ENCODE results near the gene TENT4B.

Gene TENT4B

DNA sequence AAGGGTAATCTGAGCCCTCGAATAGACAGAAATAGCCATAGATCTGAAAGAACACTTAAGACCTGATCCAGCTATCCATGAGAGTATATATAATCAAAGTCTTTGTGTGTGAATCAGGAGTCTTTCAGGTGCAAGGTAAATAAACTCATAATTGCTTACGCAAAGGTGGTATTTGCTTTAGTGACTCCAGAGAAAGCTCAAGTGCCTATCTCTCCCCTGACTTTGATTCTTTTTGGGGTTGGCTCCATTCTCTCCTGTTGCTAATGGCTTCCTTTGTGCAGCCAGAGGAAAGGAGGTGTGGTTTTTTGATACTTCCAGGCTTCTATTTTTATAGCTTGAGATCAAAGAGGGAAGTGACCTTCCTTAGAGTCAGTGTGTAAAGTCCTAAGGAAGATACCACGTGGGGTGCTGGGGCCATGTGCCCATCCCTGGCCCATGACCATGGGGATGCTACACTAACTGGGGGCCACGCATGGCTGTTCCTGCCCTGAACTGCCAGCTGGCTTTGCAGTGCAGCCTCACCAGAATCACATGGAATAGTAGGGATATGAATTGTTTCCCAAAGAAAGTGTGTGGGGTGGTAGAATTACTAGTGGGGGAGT lies 45.8 kb downstream of the TENT4B start:
- DNase-seq, result no peak

DNA sequence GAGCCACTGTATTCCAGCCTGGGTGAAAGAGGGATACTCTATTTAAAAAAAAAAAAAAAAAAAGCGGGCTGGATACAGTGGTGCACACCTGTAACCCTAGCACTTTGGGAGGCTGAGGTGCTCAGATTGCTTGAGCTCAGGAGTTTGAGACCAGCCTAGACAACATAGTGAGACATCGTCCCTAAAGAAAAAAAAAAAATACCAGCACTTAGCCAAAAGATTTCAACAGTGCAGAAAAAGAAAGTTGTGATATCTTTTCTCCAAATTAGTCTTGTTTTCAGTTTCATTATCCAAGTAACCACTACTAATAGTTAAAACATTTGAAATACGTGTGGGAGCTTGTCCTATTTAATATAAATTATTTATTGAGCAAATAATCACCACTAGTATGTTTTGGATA lies 48.7 kb downstream of the TENT4B start:
- DNase-seq, result no peak

DNA sequence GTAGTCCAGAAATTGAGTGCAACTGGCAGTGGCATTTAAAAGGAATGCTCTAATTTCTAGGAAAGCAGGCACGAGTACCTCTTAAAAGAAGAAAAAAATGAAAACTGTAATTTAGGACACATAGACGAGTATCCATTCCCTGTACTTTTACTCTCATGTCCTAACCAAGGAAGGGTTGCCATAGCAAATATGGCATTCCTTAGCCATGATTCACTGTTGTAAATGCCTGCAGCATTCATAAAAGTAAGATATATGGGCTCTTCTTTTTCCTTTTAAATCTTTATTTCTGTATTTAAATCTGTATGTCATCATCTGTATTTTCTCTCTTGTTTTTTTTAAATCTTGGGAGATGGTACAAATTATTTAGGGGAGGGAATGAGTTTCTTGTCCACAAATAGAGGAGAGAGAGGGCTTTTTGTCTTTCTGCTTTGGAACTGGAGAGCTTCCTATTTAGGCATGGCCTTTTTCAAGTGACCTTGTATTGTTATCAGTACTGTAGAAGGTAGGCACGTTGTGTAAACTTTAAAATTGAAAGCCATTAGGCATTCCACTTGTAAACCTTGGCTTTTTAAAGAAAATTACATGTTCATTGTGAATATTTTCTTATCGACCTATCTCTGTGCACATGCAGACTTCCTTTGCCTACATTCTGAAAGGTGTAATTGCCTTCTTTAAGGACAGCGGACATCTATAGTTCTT lies 50.0 kb downstream of the TENT4B start:
- DNase-seq, result no peak

DNA sequence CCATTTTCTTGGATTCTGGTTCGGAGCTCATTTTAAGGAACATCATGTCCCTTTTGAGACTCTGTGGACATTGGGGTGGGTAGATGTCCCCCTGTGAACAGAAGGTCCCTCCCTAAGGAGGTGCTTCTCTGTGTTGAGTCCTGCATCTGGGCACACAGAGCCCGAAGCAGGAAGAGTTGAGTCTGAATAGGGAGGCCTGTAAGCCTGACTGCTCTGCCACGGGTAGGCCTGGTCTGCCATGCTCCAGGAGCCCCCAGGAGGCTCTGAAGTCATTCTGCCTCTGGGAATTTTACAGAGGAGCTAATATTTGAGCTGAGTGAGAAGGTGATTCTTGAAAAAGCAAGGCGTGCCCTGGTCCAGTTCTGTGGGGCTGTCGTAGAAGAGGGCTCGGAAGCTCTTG lies 50.6 kb downstream of the TENT4B start:
- DNase-seq, result no peak

DNA sequence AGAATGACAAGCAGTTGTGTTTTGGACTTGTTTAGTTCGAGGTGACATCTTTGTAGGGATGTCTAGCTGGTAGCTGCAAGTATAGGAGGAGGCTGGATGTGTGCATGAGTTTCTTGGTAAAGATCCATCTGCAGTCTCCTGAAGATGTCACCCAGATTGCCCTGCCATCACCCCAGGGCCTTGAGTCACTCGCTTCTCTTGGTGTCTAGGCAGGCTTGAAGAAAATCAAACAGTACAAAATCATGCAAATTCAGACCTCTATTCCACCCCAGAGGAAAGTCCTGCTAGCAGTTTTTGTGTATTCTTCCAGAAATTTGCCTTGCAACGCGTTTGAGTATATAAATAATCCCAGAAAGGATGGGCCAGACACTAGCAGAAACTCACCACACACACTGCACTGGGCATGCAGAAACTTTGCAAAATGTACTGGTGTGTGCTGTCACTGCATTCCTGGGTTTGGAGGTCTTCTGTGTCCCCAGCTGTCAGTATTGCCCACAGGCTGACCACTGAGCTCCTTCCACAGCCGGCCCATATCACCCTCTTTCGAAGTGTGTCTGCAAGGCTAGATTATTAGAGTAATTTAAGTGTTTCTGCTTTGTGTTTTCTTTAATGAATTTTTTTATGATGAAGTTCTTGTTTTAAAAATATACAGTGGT lies 51.5 kb downstream of the TENT4B start:
- DNase-seq, result no peak

DNA sequence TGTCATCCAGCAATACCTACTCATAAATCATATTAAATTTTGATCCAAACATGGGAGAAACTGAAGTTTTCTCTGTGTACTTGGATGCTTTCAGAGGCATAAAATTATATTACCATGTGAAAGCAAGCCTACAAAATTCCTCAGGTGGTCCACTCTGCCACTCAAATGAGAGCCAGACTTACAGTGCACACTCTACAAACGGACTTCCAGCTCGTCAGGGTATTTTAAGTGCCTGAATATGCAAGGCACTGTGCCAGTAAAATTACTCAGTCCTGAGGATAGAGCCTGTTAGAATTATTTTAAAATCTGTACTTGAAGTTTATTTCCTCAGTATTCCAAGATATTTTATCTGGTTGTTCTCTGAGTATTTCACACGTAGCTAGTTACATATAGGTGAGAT lies 54.5 kb downstream of the TENT4B start:
- no peak for DNase-seq

DNA sequence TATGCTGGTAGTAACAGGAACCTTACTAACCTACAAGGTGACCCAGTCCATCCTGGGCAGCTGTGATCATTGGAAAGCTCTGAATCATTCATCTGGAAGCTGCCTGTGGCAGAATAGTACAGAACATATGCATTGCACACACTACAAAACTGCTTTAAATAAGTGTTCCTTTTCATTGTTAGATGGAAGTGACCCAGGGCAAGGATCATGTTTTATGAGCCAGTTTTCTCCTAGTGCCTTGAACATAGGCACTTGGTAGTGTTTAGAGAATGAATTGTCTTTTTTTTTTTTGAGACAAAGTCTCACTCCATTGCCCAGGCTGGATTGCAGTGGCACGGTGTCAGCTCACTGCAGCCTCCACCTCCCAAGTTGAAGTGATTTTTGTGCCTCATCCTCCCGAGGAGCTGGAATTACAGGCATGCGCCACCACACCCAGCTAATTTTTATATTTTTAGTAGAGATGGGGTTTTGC lies 55.4 kb downstream of the TENT4B start:
- DNase-seq, result no peak

DNA sequence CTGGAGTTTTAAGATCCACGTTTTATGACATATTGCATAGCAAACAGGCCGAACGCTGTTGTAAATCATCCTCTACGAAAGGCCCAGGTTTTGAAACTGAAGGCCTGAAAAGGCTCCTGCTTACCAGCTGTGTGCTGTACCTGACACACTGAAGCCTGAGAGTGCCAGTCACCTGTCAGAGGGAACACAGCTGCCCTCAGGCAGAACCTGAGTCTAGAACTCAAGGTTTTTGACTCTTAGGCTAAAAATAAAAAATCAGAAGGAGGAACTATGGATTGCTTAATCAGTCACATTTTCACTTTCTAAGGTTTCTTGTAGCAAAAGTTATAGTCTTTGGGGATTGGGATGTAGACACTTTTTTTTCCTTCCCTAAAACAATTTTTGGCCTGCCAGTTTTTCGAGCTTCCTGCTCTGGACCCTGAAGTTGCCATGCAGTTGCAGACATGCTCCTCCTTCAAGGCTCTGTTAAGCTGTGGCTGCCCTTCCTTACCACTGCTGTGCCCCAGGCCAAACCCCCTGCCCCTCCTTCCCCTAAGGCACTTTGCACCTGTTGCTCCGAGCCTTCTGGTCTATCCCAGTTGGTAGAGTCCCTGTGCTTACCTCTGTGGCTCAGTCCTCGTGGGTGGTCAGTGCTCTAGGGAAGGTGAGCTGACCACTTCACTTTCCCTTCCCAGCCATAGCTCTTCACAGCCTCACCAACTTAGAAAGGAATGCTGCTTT lies 56.6 kb downstream of the TENT4B start:
- no peak for DNase-seq

DNA sequence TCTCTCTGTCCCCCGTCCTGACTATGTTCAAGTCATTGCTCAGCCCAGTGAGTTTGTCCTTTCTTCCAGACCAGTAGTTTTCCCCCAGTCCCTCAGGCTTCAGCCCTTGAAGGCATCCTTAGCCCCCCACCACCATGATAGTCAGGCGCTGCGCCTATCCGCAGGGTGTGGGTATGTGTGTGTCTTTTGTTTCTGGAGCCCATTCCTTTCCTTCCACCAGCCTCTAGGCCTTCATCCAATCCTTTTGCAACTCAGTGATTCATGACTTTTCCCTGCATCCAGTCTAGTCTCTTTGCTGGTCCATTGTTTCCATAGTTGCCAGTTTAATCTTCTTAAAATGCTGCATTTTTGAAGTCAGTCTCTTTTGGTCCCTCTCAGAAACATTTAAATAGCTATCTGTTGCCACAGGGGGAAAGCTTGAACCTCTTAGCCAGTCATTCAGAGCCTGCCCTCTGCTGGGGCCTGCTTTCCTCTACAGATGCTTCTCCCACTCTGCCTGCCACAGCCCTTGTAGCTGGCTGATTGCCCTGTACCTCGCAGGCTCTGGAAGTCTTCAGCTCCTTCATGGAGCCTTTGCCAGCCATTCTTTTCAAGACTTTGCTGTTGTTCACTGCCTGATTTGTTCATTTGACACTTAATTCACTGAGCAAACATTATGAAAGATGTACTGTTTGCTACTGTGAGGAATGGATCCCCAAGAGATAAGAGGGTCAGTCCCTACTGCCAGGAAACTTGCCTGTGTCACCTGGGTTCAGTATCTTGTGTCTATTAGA lies 57.3 kb downstream of the TENT4B start:
- DNase-seq, result no peak

DNA sequence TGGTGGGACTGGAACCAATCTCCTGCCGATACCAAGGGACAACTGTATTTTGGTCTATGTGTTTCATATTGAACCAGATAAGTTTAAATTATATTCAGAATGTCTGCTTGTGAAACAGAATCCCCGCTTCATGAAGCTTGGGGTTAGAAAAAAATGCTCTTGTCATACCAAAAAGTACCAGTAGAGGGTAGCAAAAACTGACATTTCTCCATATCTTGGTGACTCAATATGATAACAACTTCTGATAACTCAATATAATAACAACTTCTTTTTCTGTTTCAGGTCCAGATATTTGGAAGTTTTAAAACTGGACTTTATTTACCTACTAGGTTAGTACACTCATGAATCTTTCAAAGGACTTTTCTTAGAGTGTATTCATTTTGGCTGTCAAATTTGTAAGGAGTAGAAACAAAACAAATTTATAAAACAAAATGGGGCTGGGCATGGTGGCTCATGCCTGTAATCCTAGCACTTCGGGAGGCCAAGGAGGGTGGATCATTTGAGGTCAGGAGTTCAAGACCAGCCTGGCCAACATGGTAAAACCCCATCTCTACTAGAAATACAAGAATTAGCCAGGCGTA lies 60.9 kb downstream of the TENT4B start:
- DNase-seq, result no peak

DNA sequence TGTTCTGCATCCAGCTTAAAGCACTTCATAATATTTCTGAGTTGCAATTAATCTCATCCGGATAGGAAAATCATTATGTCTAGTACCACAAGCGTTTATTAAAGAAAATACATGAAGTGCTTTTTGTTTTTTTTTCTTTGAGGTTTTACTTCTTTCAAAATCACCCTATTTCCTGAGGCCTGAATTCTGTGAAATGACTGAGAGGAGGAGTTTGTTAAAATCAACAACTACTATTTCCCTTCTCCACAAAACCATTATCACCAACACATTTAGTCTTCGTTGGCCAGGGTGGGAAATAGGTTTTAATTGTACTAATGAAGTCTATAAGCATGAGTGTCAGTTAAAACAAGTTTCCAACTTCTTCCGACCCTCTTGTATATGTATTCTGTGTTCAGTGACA lies 62.6 kb downstream of the TENT4B start:
- no peak for DNase-seq

DNA sequence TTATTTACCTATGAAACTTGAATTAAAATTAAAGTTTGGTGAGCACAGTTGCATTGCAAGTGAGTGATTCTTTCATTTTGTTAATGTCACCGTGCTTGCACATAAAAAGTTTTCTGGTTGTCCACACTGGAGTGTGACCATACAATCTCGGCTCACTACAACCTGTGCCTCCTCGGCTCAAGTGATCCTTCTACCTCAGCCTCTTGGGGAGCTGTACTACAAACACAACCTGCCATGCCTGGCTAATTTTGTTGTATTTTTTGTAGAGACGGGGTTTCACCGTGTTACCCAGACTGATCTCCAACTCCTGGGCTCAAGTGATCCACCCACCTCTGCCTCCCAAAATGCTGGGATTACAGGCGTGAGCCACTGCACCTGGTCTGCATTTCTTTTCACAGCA lies 63.1 kb downstream of the TENT4B start:
- DNase-seq, result no peak

DNA sequence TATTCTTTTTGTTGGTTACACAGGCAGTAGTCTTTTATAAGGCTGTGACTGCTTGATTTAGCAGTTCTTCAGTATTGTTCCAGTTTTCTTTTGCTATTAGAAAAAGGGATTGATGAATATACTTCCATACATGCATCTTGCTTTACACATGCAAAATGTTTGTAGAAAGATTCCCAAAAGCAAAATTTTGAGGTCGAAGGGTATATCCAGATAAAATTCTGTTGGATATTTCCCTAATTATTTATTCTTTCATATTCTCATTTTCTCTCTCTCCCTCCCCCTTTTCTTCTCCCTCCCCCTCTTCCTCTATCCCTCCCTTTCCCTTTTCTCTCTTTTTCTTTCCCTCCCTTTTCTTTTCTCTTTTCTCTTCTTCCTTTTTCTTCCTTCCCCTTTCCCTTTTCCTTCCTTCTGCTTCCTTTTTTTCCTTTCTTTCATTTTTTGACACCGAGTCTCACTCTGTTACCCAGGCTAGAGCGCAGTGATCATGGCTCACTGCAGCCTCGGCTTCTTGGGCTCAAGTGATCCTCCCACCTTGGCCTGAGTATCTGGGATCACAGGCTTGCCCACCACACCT lies 66.4 kb downstream of the TENT4B start:
- DNase-seq, result no peak

DNA sequence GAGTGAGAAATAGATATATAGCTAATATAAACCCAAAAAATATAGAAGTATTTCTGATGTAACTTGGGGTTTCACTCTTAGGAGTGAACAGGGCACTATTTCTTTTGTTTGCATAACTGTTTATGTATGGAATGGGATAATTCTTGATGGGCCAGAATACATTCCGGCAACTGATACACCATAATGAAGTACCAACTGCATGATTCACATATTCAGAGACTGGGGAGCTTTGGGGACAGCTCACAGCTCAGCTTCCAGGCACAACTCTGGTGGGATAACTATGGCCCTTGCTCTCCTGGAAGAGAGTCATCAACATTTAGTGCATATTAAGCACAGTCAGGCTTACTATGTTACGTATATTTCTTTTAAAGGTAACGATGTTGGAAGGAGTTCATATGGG lies 71.2 kb downstream of the TENT4B start:
- no peak for DNase-seq

DNA sequence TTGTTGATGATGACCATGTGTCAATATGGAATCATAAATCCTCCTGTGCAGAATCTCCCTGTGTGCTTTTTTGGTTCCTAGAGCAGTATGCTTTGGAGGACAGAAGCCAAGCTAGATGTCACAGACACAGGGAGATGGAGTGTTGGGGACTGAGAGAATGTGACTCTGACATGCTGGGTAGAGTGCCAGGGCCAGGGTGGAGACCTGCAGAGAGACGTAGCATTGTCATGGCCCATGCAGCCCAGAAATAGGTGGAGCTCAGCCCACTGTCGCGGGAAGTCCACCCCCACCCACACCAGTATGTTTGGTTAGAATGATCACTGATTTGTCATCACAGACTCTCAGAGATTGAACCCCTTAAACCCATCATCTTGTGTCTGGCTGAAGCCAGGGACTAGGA lies 74.0 kb downstream of the TENT4B start:
- no peak for DNase-seq

DNA sequence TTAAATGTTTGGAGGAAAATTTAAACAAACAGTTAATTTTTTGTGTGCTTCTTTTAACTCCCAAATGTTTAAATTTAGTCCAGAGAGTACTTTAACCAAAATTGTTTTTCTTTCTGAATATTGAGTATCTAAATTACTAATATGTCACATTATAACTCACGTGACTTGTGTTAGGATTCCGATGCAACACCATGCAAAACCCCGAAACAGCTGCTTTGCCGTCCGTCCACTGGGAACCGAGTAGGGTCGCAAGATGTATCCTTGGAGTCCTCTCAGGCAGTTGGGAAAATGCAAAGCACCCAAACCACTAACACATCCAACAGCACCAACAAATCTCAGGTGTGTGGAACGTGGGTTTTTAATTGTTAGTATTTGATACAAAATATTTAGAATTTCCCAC lies 74.6 kb downstream of the TENT4B start:
- no peak for DNase-seq

DNA sequence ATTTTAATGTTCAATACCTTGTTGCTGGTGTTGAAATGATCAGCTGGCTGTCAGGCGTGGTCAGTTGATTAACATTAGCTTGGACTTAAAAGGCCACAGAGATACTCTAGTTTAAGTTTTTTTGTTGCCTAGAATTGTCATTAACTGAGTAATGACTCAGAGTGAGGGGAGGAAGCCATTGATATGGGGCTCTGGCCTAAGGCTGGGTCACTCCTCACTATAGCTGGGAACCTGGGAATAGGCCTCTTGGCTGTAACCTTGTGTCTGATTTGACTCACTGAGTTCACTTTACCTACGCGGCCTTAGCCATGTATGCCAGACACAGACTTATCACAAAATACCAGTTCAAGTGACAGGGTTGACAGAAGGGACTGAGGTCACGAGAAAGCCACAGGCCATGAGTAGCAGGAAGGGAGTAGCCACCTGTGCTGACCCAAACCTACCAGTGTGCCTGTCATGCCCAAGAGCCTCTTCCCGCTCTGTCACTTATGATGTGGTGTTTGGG lies 75.3 kb downstream of the TENT4B start:
- DNase-seq, result no peak

DNA sequence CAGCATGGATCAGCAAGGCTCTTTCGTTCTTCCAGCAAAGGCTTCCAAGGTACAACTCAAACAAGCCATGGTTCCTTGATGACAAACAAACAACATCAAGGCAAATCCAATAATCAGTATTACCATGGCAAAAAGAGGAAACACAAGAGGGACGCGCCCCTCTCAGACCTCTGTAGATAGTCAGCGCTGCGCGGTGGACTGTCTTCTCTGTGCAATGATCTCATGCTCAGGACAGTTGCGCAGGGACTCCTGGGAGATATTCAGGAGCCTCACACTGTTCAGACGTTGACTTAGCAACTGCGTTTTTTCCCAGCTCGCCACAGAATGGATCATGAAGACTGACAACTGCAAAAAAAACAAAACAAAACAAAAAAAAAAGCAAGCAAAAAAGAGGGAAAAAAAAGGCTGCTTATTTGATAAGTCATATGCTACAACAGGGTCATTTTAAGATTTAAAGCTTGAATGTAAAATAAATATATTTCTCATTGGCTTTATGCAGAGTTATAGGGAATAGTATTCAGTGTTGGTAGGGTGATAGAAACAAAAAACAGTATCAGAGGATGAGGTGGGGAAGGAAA lies 76.1 kb downstream of the TENT4B start:
- no peak for DNase-seq

DNA sequence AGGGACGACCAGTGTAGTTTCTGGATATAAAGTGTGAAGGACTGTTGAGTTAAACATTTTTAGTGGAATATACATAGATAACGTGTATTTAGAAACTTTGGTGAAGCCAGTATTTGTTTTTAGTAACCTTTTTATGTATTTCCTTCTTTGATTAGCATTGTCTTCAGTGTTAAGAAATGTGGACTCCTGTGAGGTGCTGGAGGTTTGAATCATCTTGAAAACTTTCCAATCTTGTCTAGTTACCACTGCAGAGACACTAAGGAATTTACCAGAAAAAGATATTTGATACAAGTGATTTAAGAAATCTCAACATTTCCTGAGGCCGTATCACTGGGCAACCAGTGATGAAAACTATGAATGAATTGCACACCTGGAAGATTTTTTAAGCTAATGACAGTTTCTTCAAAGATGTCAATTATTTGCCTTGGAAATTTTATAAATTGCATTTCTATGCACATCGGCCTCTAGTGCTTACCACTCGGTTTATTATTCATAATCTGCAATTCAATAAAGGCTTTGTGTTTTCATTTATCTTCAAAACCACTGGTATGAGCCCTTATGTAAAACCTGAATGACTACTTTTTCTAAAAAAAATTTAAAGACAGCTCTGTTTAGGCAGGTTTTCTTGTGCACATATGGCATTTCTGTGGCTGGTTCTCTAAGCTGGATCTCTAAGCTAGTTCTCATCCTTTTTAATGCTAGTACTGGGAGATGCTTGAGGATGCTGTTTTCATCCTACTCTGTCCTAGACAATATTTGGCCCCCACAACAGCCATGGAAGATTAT lies 81.9 kb downstream of the TENT4B start:
- DNase-seq, result no peak

DNA sequence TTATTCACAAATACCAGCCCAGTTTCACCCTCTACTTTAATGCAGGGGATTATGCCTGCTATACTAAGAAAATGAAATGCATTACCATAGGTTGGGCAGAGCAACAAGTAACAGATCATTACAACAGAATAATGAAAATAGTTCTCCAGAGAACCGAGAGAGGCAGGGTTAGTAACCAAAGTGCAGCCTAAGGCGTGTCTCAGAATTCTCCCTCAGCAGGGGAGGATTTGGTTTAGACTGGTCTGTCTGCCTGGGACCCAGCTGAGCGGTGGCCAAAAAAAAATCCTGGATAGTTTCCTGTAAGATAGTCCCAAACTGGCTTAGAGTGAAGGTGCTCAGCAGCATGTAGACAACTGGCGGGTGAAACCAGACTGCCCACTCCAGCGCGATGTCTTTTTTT lies 82.5 kb downstream of the TENT4B start:
- DNase-seq, result no peak

DNA sequence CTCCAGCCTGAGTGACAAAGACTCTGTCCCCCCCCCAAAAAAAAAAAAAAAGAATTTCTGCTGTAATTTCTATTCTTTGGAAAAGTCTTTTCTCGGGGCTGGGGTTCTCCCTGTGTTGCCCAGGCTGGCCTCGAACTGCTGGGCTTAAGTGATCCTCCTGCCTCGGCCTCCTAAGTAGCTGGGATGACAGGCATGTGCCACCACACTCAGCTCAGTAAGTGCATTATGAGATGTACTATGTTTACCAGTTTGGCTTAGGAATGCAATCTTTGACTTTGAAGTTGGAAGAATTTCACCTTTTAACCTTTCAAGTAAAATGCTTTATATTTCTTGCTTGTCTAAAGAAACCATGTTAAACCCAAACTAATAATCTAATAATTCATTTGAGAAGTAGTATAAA lies 85.2 kb downstream of the TENT4B start:
- DNase-seq, result no peak

All from activated CD4-positive, CD25-positive, alpha-beta regulatory T cell treated with anti-CD3 and anti-CD28 coated beads, Interleukin-2, amount 50 U/mL, for 72 hours (primary cell).